H1 (cell line): ENCODE results near the gene ZNF423. TPM values are rescaled to one million over a fixed set of nuclear protein-coding genes. Genes with fewer than 3 reads are reported as not detected.

ENCODE experiments used
- BRCA1 ChIP-seq: IDR thresholded peaks from 2 replicates; pipeline ENCODE4 v1.6.1; 2012; ENCODE audit warnings: low read depth, low read length, improper control_type of control experiment
- CHD1 ChIP-seq: IDR thresholded peaks from 2 replicates; pipeline ENCODE4 v1.6.1; 2012; ENCODE audit warnings: low read depth, low read length, improper control_type of control experiment
- E2F6 ChIP-seq: IDR thresholded peaks from 2 replicates; pipeline ENCODE4 v1.6.1; 2012; ENCODE audit warnings: inconsistent platforms
- GABPA ChIP-seq: IDR thresholded peaks from 2 replicates; pipeline ENCODE4 v1.6.1; 2011; ENCODE audit warnings: mild to moderate bottlenecking, low read length, moderate library complexity, borderline replicate concordance; ENCODE audit not compliant: insufficient read depth
- TCF12 ChIP-seq: IDR thresholded peaks from 2 replicates; pipeline ENCODE4 v1.6.1; 2011; ENCODE audit warnings: low read depth, mild to moderate bottlenecking, low read length
- polyA plus RNA-seq, 7 experiments: library from polyadenylated mRNA; depleted of rRNA in 3 of 7; stranded (reverse) in 5 of 7; unstranded in 2 of 7; fragments of >200 nt in 5 of 7; fragments of 200-250 nt in 2 of 7; gene quantifications; 1 replicate in 5 of 7; 2 replicates in 1 of 7; 4 replicates in 1 of 7; pipeline versions ENCODE4 v1.2.1 to v1.2.3, GENCODE V29; 2011 to 2013; ENCODE audit warnings: missing spikeins in 2 of 7, mixed read lengths in 2 of 7
- total RNA-seq: library from RNA; stranded (reverse); fragmentation: NEBNext Ultra II Directional; extraction: Animal tissue kit (Norgen Biotek cat#: 25700); gene quantifications from 2 replicates; pipeline ENCODE4 v1.2.1, GENCODE V29; 2021
- TF ChIP-seq, protein P1 (sequence below): IDR thresholded peaks from 2 replicates; pipeline ENCODE4 v1.6.1; 2011; ENCODE audit warnings: low read depth, mild to moderate bottlenecking, low read length; ENCODE audit not compliant: insufficient read depth

The ZNF423 gene
- total and polyA plus RNA-seq, 2 of the 8 experiments (the other 6 are each of a cell fraction or from before 2014, with no cell fraction given) = 38.2 to 52.3 TPM

DNA sequence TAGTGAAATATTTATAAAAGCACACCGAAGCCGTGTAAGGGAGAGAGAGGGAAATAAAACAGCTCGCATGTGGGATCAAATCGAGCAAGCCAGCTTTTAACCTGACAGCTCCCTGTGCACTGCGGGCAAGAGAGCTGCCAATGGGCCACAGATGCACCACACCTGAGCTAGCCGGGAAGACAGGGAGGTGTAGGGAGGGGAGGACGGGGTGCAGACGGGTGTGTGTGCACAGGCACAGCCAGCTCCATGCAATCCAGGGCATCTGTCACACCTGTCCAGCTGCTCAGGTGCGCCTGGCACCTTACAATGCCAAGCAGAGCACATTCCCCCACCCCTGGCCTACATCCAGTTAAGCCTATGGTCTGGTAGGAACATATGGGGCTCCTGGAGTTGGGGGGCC lies 412.3 kb downstream of the ZNF423 start (continued):
- no peak for TF ChIP-seq CHD1
- TF ChIP-seq GABPA = no peak
- TF ChIP-seq E2F6 = no peak
- no peak for TF ChIP-seq TCF12
- TF ChIP-seq, protein P1, sequence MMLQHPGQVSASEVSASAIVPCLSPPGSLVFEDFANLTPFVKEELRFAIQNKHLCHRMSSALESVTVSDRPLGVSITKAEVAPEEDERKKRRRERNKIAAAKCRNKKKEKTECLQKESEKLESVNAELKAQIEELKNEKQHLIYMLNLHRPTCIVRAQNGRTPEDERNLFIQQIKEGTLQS = no peak
- no peak for TF ChIP-seq BRCA1
- TF ChIP-seq, all 59 proteins: peak for 0
